H9 (cell line): ENCODE results near the gene TRIB2. TPM values are rescaled to one million over a fixed set of nuclear protein-coding genes. Genes with fewer than 3 reads are reported as not detected.

Experiments used
- DNase-seq: peaks from one replicate; pipeline ENCODE4 v3.0.0-alpha.2; 2017
- H2AFZ ChIP-seq: one replicate; pipeline ENCODE4 v1.6.1; 2013; ENCODE audit warnings: mild to moderate bottlenecking, low read length, control low read depth, moderate library complexity
- H2AK5ac ChIP-seq: 2 replicates; pipeline ENCODE4 v1.6.1; 2013; ENCODE audit warnings: low read length, control low read depth, mixed read lengths; ENCODE audit not compliant: insufficient read length
- H2BK120ac ChIP-seq: one replicate; pipeline ENCODE4 v1.6.1; 2013; ENCODE audit warnings: low read depth, mild to moderate bottlenecking, low read length, control low read depth, inconsistent platforms; ENCODE audit not compliant: poor library complexity, severe bottlenecking
- H2BK12ac ChIP-seq: 2 replicates; pipeline ENCODE4 v1.6.1; 2013; ENCODE audit warnings: low read length, control low read depth, mixed read lengths, low read depth; ENCODE audit not compliant: insufficient read length
- H2BK15ac ChIP-seq: 2 replicates; pipeline ENCODE4 v1.6.1; 2013; ENCODE audit warnings: low read depth, low read length, control low read depth
- H2BK20ac ChIP-seq: one replicate; pipeline ENCODE4 v1.6.1; 2013; ENCODE audit warnings: low read depth, mild to moderate bottlenecking, low read length, control low read depth, inconsistent platforms; ENCODE audit not compliant: poor library complexity, severe bottlenecking
- H2BK5ac ChIP-seq: 2 replicates; pipeline ENCODE4 v1.6.1; 2013; ENCODE audit warnings: low read length, control low read depth, mixed read lengths; ENCODE audit not compliant: insufficient read length
- H3K14ac ChIP-seq: 2 replicates; pipeline ENCODE4 v1.6.1; 2013; ENCODE audit warnings: low read length, control low read depth; ENCODE audit not compliant: insufficient read depth
- H3K18ac ChIP-seq: 2 replicates; pipeline ENCODE4 v1.6.1; 2013; ENCODE audit warnings: low read depth, mild to moderate bottlenecking, mixed read lengths, low read length, control low read depth; ENCODE audit not compliant: insufficient read length
- H3K23ac ChIP-seq: 2 replicates; pipeline ENCODE4 v1.6.1; 2013; ENCODE audit warnings: low read length, control low read depth, mixed read lengths, low read depth; ENCODE audit not compliant: insufficient read length
- H3K23me2 ChIP-seq: 2 replicates; pipeline ENCODE4 v1.6.1; 2013; ENCODE audit warnings: low read depth, mild to moderate bottlenecking, mixed read lengths, low read length, control low read depth; ENCODE audit not compliant: insufficient read length, poor library complexity, severe bottlenecking
- H3K27ac ChIP-seq: 2 replicates; pipeline ENCODE4 v1.5.1; 2013; ENCODE audit warnings: low read length, control low read depth, mixed read lengths, low read depth; ENCODE audit not compliant: insufficient read length
- H3K27me3 ChIP-seq: 2 replicates; pipeline ENCODE4 v1.6.1; 2013; ENCODE audit warnings: low read length, control low read depth, inconsistent platforms; ENCODE audit not compliant: insufficient read depth
- H3K4ac ChIP-seq: 2 replicates; pipeline ENCODE4 v1.6.1; 2013; ENCODE audit warnings: low read depth, mild to moderate bottlenecking, control low read depth, inconsistent platforms, low read length, moderate library complexity
- H3K4me1 ChIP-seq: 2 replicates; pipeline ENCODE4 v1.6.1; 2013; ENCODE audit warnings: low read length, control low read depth, inconsistent platforms; ENCODE audit not compliant: insufficient read depth
- H3K4me2 ChIP-seq: 2 replicates; pipeline ENCODE4 v1.6.1; 2013; ENCODE audit warnings: low read length, control low read depth, mixed read lengths; ENCODE audit not compliant: insufficient read length, insufficient read depth
- H3K56ac ChIP-seq: 2 replicates; pipeline ENCODE4 v1.6.1; 2013; ENCODE audit warnings: low read depth, mild to moderate bottlenecking, mixed read lengths, low read length, control low read depth; ENCODE audit not compliant: insufficient read length
- H3K79me1 ChIP-seq: 2 replicates; pipeline ENCODE4 v1.6.1; 2013; ENCODE audit warnings: low read depth, mild to moderate bottlenecking, moderate library complexity, low read length, control low read depth, inconsistent platforms; ENCODE audit not compliant: insufficient read depth, poor library complexity, severe bottlenecking
- H3K79me2 ChIP-seq: 2 replicates; pipeline ENCODE4 v1.6.1; 2013; ENCODE audit warnings: low read length, control low read depth, inconsistent platforms; ENCODE audit not compliant: insufficient read depth
- H3K9ac ChIP-seq: 2 replicates; pipeline ENCODE4 v1.6.1; 2013; ENCODE audit warnings: low read length, control low read depth, mixed read lengths; ENCODE audit not compliant: insufficient read length; ENCODE audit errors: extremely low read depth
- H3K9me3 ChIP-seq: one replicate; pipeline ENCODE4 v1.6.1; 2013; ENCODE audit warnings: low read depth, low read length, inconsistent platforms; ENCODE audit not compliant: control insufficient read depth
- H3T11ph ChIP-seq: one replicate; pipeline ENCODE4 v1.6.1; 2013; ENCODE audit warnings: mild to moderate bottlenecking, low read length, control low read depth, inconsistent platforms
- H4K20me1 ChIP-seq: one replicate; pipeline ENCODE4 v1.6.1; 2013; ENCODE audit not compliant: control insufficient read depth, insufficient read length, insufficient read depth
- H4K5ac ChIP-seq: 2 replicates; pipeline ENCODE4 v1.6.1; 2013; ENCODE audit warnings: low read depth, mild to moderate bottlenecking, mixed read lengths, low read length, control low read depth; ENCODE audit not compliant: insufficient read length
- H4K8ac ChIP-seq: replicated peaks from 2 replicates; pipeline ENCODE4 v1.6.1; 2013; ENCODE audit warnings: low read length, control low read depth, mixed read lengths, low read depth; ENCODE audit not compliant: insufficient read length
- H4K91ac ChIP-seq: 2 replicates; pipeline ENCODE4 v1.6.1; 2013; ENCODE audit warnings: low read depth, mild to moderate bottlenecking, moderate library complexity, mixed read lengths, low read length, control low read depth; ENCODE audit not compliant: insufficient read length
- H3K27ac Mint-ChIP-seq, 3 experiments: 2 replicates in 2 of 3; 3 replicates in 1 of 3; pipeline ENCODE4 v1.8.0; 2020 to 2021; ENCODE audit warnings: mixed read lengths in 3 of 3, mild to moderate bottlenecking in 1 of 3, moderate library complexity in 1 of 3
- H3K27me3 Mint-ChIP-seq: 2 replicates; pipeline ENCODE4 v1.8.0; 2021; ENCODE audit warnings: low read depth, mild to moderate bottlenecking, moderate library complexity, mixed read lengths
- H3K36me3 Mint-ChIP-seq, 3 experiments: 2 replicates in 2 of 3; 3 replicates in 1 of 3; pipeline ENCODE4 v1.8.0; 2020 to 2021; ENCODE audit warnings: low read depth in 3 of 3, mixed read lengths in 3 of 3; ENCODE audit not compliant: insufficient read depth in 1 of 3
- H3K4me1 Mint-ChIP-seq, 2 experiments: 2 replicates each; pipeline ENCODE4 v1.8.0; 2020; ENCODE audit warnings: mixed read lengths in 2 of 2
- H3K4me3 Mint-ChIP-seq, 2 experiments: 2 replicates in 1 of 2; 3 replicates in 1 of 2; pipeline ENCODE4 v1.8.0; 2020 to 2021; ENCODE audit warnings: mild to moderate bottlenecking in 2 of 2, mixed read lengths in 2 of 2, moderate library complexity in 1 of 2
- H3K9me3 Mint-ChIP-seq, 2 experiments: 2 replicates in 1 of 2; 3 replicates in 1 of 2; pipeline ENCODE4 v1.8.0; 2020; ENCODE audit warnings: mild to moderate bottlenecking in 2 of 2, mixed read lengths in 2 of 2, moderate library complexity in 1 of 2
- WGBS: extraction: QIAGEN DNeasy Blood & Tissue Kit; methylation state at CpG from one replicate; pipeline ENCODE4 v1.1.7; 2013; ENCODE audit warnings: missing lambda C conversion rate, low lambda C conversion rate, mixed read lengths; ENCODE audit not compliant: insufficient read length; ENCODE audit errors: extremely low coverage; 5-methylcytosine and 5-hydroxymethylcytosine counted together
- total RNA-seq: library from RNA; stranded (reverse); gene quantifications from 2 replicates; pipeline ENCODE4 v1.2.1, GENCODE V29; 2021
- TF ChIP-seq, protein P1 (sequence below): fragments of 200-600 bp; sonication (generic); conservative IDR thresholded peaks from 3 replicates; pipeline ENCODE4 v1.8.0; 2021; ENCODE audit warnings: antibody characterized with exemption, mild to moderate bottlenecking

Gene TRIB2
- total RNA-seq, 1 experiment from 2014 or later, result 41.9 TPM

GRCh38 chr2:12727065-12727464 lies 10.3 kb downstream of the TRIB2 start:
- no peak overlapping the region for H3K4me2 ChIP-seq
- peaks cover 10 to 20% of the 10 kb centered on the region in 2 experiments for H3K4me1 Mint-ChIP-seq

More at GRCh38 chr2:12727065-12727464, 10.3 kb downstream of the TRIB2 start:
- Histone ChIP-seq H3K4ac (no peak overlapping the region), H2BK12ac (no peak overlapping the region), H4K91ac (no peak overlapping the region), H2BK15ac (no peak overlapping the region), H2BK120ac (no peak overlapping the region), H3K9me3 (no peaks in the 10 kb centered on the region), H3K23ac (no peak overlapping the region), H4K5ac (no peak overlapping the region), H3K56ac (no peak overlapping the region), H2AK5ac (no peak overlapping the region), H4K8ac (no peak overlapping the region), H3K27me3 (no peaks in the 10 kb centered on the region), H3K14ac (no peak overlapping the region), H3T11ph (no peak overlapping the region), H3K27ac (no peak overlapping the region), H3K18ac (no peak overlapping the region), H3K79me1 (peaks cover 14% of the 10 kb centered on the region), H3K23me2 (no peaks in the 10 kb centered on the region), H3K79me2 (peaks cover 42% of the 10 kb centered on the region; the same call in 1 of the 2 replicates), H3K4me1 (no peaks in the 10 kb centered on the region), H4K20me1 (no peaks in the 10 kb centered on the region), H2AFZ (no peak overlapping the region), H2BK5ac (no peak overlapping the region), H3K9ac (no peak overlapping the region), H2BK20ac (no peak overlapping the region)
- no peaks in the 10 kb centered on the region for H3K27me3 Mint-ChIP-seq
- H3K36me3 Mint-ChIP-seq, result peaks cover 65 to 95% (median 73%) of the 10 kb centered on the region in 3 experiments
- H3K27ac Mint-ChIP-seq, result no peak overlapping the region
- TF ChIP-seq, protein P1, sequence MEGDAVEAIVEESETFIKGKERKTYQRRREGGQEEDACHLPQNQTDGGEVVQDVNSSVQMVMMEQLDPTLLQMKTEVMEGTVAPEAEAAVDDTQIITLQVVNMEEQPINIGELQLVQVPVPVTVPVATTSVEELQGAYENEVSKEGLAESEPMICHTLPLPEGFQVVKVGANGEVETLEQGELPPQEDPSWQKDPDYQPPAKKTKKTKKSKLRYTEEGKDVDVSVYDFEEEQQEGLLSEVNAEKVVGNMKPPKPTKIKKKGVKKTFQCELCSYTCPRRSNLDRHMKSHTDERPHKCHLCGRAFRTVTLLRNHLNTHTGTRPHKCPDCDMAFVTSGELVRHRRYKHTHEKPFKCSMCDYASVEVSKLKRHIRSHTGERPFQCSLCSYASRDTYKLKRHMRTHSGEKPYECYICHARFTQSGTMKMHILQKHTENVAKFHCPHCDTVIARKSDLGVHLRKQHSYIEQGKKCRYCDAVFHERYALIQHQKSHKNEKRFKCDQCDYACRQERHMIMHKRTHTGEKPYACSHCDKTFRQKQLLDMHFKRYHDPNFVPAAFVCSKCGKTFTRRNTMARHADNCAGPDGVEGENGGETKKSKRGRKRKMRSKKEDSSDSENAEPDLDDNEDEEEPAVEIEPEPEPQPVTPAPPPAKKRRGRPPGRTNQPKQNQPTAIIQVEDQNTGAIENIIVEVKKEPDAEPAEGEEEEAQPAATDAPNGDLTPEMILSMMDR, result no peak
- DNase-seq, result no peak
- H3K9me3 Mint-ChIP-seq, result no peaks in the 10 kb centered on the region
- no peak overlapping the region for H3K4me3 Mint-ChIP-seq
- WGBS, result no CpG with 5 or more reads among the region's 6 CpGs
